Daoy (cell line): ENCODE data around the gene HLA-DPB1. TPM values are rescaled to one million over a fixed set of nuclear protein-coding genes. Genes with fewer than 3 reads are reported as not detected.
A peak's percentile ranks its signal among the peaks of the same experiment; 100 is the strongest.
"Not testable (repeated sequence)": the region's sequence is repeated elsewhere in the genome, so short reads cannot be mapped to it uniquely, and the experiment has no call there.

Experiments used
- DNase-seq: peaks from one replicate; pipeline ENCODE4 v3.0.0-alpha.2; 2015; ENCODE audit warnings: low read depth
- total RNA-seq: library from RNA; depleted of rRNA; stranded (reverse); fragments of >200 nt; shearing (Covaris generic); gene quantifications from 2 replicates; pipeline ENCODE4 v1.2.3, GENCODE V29; 2014; rRNA removed

The HLA-DPB1 gene
- 25.4 and 34.6 TPM in 2 replicates for total RNA-seq

DNA sequence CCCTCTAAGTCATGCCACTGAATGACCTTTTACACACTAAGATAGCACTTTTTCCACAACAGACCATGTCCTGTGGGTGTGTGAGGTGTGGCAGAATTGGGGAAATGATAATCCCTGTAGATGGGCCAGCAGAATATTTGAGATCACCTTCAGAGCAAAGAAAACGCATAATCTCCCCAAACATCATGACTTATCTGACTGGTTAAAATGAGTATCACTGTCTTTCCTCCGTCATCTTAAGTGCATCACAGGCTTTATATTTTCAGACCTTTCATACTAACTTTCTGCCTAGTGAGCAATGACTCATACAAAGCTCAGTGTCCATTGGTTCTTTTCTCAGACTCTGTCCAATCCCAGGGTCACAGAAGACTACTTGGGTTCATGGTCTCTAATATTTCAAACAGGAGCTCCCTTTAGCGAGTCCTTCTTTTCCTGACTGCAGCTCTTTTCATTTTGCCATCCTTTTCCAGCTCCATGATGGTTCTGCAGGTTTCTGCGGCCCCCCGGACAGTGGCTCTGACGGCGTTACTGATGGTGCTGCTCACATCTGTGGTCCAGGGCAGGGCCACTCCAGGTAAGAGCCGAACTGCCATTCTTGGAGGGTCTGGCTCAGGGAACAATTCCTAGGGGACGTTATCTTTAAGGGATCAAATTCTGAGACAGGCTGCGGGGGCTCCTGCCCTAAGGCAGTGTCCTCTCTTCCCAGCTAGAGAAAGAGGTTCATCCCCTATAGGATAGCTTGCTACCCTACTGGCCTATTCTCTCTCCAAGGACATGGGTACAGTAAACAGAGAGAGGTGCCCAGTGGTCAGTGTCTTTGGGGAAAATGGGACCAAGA is at the start of gene HLA-DPB1:
Gene HLA-DPB1 (plus strand): TSS at position 423 of the 838 bp plus-strand sequence. CDS start 52 bp downstream, at position 475.
- peak; percentile 74 for DNase-seq

DNA sequence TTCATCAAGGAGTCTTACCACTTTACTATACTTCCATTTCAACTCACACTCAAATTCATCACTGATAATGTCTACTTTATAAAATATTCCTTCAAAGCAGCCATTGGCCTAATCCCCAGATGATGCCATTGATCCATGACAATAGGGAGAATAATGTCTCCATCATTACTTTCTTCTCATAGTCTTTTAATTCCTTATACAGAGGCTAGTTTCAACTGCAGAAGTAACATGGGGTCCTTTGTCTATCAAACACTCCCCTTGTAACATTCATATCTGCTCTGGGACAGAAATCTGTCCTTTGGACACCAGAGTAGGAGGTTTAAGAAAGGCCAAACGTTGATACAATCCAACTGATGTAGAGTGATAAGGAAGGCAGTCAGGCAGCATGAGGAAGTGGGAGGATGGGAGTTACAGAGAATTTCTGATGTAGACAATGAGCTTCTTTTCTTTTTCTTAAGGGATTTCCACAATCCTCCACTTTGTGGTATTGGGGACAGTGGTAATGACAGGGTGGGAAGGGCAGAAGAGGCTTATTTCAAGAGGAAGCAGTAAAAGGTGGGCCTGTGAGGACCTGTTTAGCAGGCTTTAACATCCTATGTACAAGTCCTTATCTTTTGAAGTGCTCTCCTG is 47.5 kb upstream of the HLA-DPB1 start:
- no peak for DNase-seq

DNA sequence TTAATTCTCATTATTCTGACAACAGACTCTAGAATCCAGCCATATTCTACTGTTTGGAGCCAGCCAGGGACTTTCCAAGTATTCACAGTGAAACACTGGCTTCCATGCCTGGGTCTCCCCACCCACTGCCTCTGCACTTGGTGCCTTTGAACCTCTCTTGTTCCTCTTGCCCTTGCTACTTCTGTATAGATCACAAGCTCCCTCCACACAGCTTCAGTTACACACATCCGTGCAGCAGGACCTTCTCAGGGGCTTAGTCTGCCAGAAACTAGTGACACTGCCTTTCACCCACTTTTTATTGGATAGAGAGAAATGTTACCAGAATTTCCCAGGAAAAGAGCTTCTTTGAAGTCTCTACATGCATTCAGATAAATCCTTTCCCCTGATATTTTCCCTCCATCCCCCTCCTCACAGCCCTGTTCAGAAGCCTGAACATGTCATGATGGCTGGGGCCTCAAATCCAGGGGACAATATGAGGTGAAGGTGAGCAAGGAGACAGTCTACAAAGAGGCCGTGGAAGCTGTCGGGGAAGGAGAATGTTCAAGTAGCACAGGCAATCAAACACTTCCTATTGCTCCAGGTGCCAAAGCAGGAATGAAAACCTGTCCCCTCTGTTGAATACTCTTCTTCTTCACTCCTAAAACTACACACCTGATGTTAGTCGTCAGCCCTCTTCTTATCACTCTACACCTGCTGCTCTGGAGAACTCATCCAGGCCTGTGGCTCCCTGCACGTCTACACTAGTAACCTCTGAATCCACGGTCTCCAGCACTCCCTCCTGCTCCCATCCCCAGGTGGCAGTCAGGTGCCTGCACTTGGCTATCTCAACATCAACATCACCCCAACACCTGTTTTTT is 46.2 kb upstream of the HLA-DPB1 start:
- no peak for DNase-seq

DNA sequence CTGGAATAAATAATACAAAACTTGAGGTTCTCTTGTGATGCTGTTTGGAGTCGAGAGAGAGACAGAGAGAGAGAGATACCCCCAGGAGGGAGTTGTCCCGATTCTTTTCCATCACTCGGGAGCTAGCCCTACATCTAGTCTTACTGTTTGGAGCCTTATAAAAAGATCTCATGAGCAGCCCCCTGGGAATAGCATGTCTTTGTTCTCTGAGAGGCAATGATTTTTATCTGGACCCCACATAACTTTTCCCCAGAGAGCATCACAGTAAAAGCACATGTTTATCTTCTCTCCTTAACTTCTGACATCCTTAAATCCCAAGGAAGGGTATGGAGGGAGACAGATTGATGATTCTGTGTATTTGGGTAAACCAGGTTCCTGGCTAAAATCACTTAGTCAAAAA is 45.5 kb upstream of the HLA-DPB1 start:
- no peak for DNase-seq

DNA sequence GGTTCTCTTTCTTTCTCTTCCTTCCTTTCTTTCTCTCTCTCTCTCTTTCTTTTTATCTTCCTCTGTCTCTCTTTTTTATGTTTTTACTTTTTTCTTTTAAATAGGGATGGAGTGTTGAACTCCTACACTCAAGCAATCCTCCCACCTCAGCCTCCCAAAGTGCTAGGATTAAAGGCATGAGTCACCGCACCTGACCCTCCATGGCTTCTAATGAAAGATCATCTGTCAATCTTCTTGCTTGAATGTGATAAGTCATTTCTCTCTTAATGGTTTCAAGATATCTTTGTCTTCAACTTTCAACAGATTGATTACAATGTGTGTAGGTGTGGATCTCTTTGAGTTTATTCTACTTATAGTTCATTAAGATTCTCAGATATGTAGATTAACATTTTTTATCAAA is 41.2 kb upstream of the HLA-DPB1 start:
- DNase-seq: no peak

DNA sequence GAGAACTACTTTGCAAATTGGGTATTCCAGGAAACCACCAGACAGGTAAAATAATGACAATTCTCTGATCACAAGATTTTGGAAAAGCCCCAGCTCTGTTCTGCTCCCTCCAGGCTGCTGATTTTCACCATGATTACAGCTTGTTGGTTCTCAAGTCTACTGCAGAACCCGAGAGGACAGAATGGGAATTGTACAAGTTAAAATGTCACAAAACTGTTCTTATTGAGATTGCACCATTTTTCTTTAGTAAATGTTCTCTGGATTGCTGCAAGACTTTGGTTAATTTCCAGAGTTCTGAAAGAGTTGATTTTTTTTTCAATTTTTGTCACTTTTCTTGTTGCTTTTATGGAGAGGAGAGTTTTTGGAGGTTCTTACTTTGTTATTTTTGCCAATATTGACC is 39.3 kb upstream of the HLA-DPB1 start:
- DNase-seq: no peak

DNA sequence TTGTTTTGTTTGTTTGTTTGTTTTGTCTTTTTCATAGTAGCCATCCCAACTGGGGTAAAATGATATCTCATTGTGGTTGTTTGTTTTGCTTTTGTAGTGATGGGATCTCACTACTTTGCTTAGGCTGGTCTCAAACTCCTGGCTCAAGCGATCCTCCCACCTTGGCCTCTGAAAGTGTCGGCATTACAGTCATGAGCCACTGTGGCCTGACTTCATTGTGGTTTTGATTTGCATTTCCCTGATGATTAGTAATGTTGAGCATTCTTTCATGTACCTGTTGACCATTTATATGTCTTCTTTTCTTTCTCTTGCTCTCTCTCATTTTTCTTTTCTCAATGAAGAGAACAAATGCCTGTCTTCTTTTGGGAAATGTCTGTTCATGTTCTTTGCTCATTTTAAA is 35.6 kb upstream of the HLA-DPB1 start:
- no peak for DNase-seq

DNA sequence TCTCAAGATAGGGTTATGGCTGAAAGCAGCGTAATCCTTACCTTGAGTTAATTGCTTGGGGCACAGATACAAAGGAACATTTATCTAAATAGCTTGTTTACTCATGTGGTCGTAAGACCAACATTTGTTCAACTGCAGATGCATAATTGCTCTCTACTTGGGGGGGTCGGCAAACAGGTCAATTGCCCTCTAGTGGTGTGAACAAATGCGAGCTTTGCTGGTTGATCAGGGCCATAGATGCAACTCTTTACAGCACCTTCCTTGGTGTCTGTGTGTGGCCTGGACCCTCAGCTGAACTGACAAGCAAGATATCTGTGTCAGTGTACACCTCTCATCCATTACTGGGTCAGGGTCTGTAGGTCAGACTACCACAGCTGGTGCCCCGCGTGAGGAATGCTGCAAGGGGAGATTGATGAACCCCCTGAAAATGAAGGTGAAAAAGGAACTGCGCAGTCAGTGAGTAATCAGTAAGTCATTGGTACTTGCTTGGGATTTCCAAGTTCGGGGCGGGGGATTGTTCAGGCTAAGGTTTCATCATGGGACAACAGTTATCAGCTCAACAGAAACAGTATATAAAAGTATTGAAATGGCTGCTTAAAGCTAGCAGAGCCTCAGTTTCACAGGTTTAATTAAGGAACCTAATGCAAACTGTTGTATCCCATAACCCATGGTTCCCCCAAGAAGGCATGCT is 26.3 kb upstream of the HLA-DPB1 start:
- DNase-seq: no peak

DNA sequence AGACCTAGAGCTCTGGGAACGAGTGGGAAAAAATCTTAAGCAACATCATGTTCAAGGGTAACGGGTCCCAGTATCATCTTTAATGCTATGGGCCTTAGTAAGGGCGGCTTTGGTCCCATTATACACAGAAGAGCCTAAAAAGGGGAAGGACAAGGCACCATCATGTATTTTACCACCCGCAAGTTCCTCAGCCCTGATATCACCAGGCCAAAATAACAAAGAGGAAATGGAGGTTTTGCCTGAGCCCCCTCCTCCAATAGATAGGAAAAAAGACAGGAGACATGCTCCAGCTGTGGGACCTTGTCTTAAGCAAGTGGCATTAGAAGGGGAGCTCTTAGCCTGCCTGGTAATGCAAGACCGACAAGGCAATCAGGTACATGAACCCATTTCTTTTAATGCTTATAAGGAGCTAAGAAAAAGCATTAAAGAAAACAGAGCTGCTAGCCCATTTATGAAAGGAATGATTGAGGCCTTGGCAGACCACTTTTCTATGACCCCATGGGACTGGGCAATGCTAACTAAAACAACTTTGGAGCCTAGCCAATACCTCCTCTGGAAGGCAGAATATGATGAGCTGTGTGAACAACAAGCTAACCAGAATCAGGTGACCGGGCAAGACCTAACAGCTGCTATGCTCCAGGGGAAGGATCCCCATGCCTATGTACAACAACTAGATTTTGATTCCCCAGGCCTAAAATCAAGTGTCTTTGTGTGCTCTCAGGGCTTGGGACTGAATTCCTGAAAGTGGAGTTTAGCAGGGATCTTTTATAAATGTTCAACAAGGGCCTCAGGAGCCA is 25.6 kb upstream of the HLA-DPB1 start:
- no peak for DNase-seq

DNA sequence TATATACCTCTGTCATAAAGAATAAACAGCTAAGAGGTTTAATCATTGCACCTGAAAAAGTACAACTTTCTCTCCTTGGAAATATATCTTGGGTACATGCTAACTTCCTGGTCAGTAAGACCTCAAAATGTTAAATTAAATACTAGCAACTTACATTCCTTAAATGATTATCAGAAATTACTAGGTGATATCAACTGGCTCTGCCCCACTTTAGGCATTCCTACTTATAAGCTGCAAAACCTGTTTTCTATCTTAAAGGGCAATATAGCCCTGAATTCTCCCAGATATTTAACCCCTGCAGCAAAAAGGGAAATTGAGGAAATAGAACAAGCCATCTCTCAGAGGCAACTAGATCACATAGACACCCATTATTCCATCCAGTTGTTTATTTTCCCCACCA is 23.2 kb upstream of the HLA-DPB1 start:
- no peak for DNase-seq

DNA sequence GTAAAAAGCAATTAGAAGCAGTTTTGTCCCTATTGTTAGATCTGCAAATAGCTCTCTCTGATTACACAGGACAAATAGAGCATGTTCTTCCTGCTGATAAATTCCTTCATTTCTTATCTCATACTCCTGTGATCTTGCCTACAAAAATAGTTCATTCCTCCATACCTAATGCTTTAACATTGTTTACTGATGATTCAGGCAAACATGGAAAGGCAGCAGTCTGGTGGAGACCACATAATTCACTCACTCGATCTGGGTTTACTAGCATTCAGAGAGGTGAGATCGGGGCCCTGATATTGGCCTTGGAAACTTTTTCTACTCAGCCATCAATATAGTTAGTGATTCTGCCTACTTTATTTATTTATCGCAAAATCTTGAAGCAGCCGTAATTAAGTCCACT is 22.6 kb upstream of the HLA-DPB1 start:
- DNase-seq: no peak

DNA sequence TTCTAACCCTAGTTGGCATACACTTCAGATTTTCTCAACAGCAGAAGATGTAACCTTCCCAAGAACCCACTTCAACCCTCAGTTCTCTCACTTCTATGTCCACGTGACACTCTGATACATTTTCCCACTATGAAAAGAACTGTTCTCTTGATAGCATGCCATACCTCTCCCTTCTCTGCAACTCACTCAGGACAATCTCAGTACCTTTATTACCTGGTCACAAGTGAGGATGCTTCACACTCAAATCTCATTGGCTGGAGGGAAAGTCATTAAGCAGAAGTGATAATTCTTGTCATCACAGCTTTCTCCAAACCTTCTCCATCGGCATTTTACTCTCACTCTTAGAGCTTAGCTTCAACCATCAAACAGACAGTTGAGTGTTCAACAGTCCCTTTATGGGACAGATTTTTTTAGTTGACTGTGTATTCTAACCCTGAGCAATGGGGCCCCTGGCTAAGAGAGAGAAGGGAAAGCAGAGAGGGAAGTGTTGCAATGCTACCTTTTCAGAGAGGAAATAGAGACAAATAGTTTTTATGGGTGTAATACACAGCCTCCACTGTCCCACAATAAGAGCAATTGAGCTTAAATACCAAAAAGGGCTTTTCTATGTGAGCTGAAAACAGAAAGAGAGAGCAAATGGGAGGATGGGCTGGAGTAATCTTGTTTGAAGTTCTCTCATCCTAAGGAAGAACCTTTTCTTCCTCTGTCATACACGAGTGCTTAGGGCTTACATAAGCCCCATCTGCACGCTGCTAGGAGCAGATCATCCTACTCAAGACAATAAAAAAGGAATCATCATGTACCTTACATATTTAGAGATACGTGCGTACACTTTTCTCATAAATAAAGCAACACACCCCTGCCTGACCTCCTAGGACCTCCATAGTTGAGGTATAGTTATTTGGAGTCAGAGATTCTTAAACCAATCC is 18.3 kb upstream of the HLA-DPB1 start:
- no peak for DNase-seq

DNA sequence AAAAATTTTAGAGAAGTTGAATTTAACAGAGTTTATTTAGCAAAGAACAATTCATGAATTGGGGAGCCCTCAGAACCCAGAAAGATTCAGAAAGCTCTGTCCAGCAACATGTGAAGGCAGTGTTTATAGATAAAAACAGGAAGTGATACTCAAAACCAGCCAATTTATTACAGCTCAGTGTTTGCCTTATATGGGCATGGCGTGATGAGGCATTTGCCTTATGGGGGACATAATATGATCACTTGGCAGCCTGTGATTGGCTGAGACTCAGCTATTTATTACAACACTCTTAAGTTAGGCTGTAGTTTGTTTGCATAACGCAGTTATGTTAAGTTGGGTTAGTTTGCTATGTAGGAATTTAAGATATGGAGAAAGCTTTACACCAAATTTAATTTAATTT is 13.8 kb upstream of the HLA-DPB1 start:
- DNase-seq: peak; percentile 54

DNA sequence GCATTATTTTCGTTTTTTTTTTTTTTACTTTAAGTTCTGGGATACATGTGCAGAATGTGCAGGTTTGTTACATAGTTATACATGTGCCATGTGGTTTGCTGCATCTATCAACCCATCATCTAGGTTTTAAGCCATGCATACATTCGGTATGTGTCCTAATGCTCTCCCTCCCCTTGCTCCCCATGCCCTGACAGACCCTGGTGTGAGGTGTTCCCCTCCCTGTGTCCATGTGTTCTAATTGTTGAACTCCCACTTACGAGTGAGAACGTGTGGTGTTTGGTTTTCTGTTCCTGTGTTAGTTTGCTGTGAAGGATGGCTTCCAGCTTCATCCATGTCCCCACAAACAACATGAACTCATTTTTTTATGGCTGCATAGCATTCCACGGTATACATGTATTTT is 12.4 kb upstream of the HLA-DPB1 start:
- not testable (repeated sequence) for DNase-seq

DNA sequence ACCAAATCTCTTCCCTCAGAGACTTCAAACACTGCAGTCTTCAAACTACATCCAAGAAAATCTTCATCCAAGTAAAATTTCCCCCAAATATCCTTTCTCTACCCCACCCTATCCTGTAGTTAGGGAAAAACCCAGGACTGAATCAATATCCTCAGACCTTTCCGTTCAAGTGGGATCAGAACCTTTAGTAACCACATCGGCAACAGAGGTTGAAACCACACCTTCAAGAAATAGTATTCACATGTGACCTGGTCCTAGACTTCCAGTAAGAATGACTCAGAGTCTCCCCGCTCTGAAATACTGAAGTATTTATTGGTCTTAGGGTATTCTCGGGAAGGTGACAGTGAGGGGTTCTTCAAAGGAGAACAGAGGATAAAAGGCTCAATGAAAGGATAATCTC is 11.1 kb upstream of the HLA-DPB1 start:
- no peak for DNase-seq

DNA sequence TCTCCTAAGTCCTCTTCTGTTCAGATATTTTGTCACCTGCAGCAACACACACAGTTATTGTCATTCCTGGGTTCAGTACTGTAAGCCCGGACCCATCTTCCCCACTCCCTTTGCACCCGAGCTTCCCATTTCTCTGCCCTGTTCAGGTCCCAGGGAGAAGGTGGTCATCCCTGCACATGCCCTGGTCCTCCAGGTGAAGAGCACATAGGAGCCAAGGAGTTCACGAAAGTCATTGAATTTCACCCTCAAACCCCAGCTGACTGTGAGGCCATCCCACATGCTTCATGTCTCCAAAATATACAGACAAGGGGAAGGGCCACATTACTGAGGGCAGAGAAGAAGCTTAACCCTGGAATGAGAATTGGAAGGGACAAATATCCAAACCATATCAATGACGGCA is 10.5 kb upstream of the HLA-DPB1 start:
- no peak for DNase-seq

DNA sequence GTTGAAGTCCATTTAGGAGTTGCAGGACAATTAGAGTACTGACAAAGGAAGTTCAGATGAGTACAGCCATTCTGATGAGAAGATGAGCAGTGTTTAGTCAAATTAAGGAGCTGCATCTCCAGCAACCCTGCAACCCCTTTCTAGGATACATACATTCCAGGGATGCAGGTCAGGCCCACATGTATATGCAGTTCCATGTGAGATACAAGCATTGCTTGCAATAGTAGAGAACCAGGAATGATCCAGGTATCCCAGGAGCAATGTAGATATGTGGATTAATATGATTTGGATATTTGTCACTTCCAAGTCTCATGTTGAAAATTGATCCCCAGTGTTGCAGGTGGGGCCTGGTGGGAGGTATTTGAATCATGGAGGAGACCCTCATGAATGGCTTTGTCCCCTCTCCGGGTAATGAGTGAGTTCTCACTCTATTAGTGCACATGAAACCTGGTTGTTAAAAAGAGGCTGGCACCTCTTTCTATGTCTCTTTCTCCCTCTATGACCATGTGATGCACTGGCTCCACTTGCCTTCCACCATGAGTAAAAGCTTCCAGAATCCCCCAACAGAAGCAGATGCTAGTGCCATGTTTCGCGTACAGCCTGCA is 8.8 kb upstream of the HLA-DPB1 start:
- DNase-seq: no peak

DNA sequence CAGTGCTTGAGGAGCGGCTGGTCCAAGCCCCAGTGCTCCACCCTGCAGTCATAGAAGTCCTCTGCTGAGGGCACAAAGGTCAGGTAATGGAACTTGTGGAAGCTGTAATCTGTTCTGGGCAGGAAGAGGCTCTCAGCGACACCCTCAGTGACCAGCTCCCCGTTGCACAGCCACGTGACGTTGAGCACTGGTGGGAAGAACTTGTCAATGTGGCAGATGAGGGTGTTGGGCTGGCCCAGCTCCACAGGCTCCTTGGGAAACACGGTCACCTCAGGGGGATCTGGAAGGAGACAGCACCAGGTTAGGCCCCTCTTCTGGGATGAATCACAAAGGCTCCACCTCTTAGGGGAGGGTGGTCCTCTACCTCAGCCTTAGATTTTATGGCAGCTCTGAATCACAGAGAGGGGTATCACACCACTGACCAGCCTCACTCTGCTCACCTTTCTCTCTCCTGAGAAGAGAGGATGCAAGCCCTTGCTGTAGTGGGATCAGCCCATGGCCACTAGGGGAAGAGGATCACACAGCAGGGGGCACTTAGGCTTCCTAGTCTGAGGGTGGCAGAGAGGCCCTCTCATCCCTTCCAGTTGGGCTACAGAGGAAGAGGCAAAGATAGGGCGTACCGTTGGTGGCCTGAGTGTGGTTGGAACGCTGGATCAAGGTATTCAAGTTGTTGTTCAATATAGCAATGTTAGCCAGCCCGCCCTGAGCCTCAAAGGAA is 6.6 kb upstream of the HLA-DPB1 start:
- no peak for DNase-seq

DNA sequence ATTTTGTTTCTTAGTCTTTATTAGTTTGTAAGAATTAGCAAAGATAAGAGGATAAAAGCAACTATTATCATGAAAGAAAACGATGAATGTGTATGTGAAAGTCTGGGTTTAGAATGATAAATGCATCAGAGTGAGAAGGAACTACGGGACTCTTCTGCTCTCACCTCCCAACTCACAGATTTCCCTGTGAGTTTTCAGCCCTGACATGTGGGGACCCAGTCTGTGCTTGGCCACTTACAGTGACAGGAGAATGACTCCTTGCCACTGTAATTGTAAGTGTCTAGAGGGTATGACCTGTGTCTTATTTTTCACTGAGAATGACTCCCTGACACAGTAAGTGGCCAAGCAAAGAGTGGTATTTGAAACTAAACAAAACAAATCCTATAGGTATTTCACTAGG is 4.9 kb upstream of the HLA-DPB1 start:
- no peak for DNase-seq
